ENCODE results near the gene NACC2.

GRCh38 chr9:136105398-136106135 lies 10.5 kb upstream of the NACC2 start:
- TF ChIP-seq CTCF (IDR thresholded peaks at IDR 0.05) = no peak
- TF ChIP-seq POLR2A (IDR thresholded peaks at IDR 0.05; ENCODE audit: low read depth) = no peak
- peak in 1 of 2 donors; percentile 23 for TF ChIP-seq POLR2AphosphoS5 (IDR thresholded peaks at IDR 0.05)

All from esophagus muscularis mucosa (tissue), 3 donors.